Activated CD4-positive, alpha-beta T cell treated with anti-CD3 and anti-CD28 coated beads for 48 hours (primary cell): ENCODE results near the gene ARMC3.
"Not testable (repeated sequence)": the region's sequence is repeated elsewhere in the genome, so short reads cannot be mapped to it uniquely, and the experiment has no call there.

Experiments
- DNase-seq: peaks from one replicate; pipeline ENCODE4 v3.0.0-alpha.2; 2020

The ARMC3 gene

DNA sequence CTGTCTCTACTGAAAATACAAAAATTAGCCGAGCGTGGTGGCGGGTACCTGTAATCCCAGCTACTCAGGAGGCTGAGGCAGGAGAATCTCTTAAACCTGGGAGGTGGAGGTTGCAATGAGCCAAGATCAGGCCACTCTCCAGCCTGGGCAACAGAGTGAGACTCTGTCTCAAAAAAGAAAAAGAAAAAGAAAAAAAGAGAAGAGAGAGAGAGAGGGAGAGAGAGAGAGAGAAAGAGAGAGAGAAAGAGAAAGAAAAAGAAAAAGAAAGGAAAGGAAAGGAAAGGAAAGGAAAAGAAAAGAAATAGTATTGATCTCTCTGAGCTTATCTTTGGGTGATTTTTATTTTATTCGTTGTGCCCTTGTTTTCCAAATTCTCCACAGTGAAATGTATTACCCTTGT, 1.2 kb downstream of the ARMC3 start:
- not testable (repeated sequence) for DNase-seq

- DNase-seq, result no peak
Observed at GRCh38 chr10:22931948-22932347, 4.1 kb downstream of the ARMC3 start.

- DNase-seq, result no peak
Observed at GRCh38 chr10:22932626-22933370, 4.9 kb downstream of the ARMC3 start.

DNA sequence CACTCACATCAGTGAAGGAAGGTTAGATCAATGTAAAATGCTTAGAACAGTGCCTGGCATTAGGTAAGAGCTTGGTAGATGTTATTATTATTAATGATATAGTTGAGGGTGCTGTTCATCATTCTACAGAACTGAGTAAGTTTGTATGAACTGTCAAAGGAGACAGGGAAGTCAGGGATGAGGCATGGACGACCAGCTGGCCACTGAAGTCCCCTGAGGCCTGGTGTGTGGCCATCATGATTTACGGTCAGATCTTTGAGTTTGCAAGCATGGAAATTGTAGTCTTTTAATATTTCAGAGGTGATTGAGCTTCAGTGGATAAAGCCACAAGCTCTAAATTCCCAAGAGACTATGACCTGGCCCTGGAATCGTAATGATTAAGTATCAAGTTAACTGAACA, 6.9 kb downstream of the ARMC3 start:
- no peak for DNase-seq

GRCh38 chr10:22942437-22942836, 14.6 kb downstream of the ARMC3 start:
- DNase-seq, result no peak

DNA sequence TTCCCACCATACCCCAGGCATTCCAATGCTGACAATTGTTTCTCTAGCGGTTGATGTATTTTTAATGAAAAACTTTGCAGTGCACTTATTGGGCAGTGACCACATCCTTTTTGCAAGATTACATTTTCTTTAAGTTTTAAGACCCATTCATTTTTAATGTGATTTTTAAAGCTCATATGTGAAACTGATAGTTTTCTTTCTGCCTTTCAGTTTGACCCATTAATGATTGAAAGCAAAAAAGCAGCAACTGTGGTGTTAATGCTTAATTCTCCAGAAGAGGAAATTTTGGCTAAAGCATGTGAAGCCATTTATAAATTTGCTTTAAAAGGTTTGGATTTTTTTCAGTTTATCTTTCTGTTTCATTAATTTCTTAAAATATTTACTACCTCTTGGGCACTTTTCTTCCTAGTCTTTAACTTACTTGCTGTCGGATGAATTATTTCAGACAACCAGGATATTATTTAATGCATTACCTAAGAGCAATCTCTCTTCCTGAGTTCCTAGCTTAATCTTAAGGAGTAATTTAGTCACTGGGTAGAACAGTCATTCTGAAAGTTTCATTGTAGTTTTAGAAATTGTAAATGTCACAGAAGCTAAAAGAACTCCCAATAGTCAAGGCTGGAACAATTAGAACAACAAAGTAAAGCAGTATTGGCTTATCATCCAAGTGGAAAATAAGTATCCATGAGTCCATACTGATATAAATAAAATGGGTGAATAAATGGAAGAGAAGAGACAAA, 18.3 kb downstream of the ARMC3 start:
- no peak for DNase-seq

GRCh38 chr10:22954970-22955369, 27.1 kb downstream of the ARMC3 start:
- no peak for DNase-seq

- DNase-seq, result no peak
Observed at GRCh38 chr10:22958338-22958737, 30.5 kb downstream of the ARMC3 start.

- DNase-seq, result no peak
Observed at GRCh38 chr10:22959292-22959691, 31.4 kb downstream of the ARMC3 start.

DNA sequence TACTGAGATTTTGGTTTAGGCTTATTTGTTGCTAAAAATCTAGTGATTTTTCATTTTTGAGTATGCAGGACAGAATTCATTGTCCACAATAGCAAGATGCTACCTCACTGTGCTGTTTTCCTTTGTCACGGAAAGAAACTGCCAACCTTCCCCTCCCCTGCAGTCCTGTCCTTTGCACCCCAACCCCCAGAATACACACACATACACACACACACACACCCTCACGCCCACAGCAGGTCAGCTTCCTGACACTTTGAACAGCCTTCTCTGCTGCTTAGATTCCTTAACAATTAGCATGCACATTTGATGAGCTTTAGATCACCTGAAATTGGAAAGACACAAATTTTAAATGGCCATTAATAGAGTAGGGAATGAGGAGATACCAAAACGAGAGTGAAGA, 32.1 kb downstream of the ARMC3 start:
- DNase-seq, result no peak

DNA sequence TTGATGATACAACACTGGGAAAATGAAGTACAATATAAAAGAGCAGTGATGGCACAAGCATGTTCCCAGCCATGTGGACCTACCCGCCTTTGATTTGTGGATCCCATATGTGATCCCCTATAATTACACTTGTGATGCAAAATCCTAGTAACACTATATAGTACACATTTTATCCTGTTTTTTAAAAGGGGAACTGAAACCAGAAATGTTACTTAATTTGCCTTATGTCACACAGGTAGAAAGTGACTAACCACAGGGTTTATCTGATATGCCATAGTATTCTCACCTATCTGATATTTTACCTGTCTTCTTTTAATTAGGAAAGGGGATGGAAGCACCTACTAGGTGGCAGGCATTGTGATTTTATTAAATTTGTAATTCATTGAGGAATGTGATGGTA, 35.0 kb downstream of the ARMC3 start:
- DNase-seq, result no peak

DNA sequence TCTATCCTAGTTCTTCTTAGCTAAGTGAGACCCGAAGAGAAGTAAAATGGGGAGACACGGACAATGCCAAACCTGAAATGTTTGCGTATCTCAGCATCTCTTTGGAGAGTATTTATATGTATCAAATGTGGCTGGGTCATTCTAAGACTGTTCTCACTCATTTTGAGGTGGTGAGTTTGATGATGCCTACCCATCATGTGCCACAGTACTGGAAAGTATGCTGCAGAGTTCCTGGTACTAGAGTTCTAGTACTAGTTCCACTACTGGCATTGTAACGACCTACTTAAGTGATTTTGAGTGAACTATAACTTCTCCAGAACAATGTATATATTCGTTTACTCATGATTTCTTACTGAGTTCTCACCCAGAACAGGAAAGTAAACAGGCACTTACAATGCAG, 41.9 kb downstream of the ARMC3 start:
- DNase-seq, result no peak

- no peak for DNase-seq
Observed at GRCh38 chr10:22976534-22976933, 48.7 kb downstream of the ARMC3 start.

GRCh38 chr10:22977751-22978150, 49.9 kb downstream of the ARMC3 start:
- no peak for DNase-seq

DNA sequence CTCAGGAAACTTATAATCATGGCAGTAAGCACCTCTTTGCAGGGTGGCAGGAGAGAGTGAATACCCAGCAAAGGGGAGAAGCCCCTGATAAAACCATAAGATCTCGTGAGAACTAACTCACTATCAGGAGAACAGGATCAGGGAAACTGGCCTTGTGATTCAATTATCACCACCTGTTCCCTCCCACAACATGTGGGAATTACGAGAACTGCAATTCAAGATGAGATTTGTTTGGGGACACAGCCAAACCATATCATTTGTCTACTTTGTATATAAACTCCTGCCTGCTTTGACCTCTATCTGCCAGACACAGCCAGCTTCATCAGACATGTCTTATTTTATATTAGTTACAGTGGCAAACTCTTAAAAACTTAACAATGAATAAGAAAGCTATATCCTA, 50.4 kb downstream of the ARMC3 start:
- DNase-seq, result no peak

- DNase-seq, result no peak
Observed at GRCh38 chr10:22978918-22979317, 51.1 kb downstream of the ARMC3 start.

DNA sequence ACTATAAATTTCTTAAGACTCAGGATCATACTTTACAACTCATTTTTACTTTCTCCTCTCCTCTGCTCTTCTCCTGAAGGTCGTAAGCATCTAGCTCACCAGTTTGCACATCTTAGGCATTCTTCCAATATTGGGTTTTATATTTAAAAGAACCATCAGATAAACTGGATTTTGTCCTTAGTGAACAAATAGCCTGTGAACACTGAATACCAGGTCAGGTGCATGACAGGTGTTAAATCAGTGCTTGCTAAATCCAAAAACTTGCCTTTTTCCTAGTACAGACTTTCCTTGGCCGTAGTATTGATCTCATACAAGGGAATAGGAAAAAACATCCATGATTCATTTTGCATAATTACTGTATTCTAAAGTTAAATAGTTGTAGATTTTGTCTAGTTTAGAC, 53.0 kb downstream of the ARMC3 start:
- DNase-seq, result no peak

GRCh38 chr10:22984066-22984465, 56.2 kb downstream of the ARMC3 start:
- no peak for DNase-seq

GRCh38 chr10:22986771-22987542, 59.1 kb downstream of the ARMC3 start:
- no peak for DNase-seq

- DNase-seq, result peak; percentile 73
Observed at GRCh38 chr10:22988581-22989360, 60.9 kb downstream of the ARMC3 start.

DNA sequence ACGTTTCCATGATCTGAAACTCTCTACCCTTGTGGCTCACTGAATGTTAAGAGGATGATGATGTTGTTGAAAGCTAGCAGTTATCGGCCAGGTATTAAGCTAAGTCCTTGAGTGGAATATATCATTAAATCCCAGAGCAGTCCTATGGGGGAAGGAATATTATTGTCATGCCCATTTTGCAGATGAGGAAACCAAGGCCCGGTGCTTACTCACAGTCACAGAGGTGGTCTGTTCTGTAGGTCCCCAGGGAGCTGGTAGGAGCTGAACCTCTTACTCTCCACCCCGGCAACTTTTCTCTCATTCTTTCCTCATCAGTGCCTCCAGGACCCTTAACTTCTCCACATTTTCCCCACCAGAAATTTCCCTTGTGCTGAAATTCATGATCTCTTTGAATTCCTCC, 62.6 kb downstream of the ARMC3 start:
- no peak for DNase-seq

- DNase-seq, result peak; percentile 36
Observed at GRCh38 chr10:22992075-22992474, 64.2 kb downstream of the ARMC3 start.

- no peak for DNase-seq
Observed at GRCh38 chr10:22992621-22993020, 64.8 kb downstream of the ARMC3 start.
